Measurements from ENCODE around the gene MACROD2.
"Not testable (repeated sequence)": the region's sequence is repeated elsewhere in the genome, so short reads cannot be mapped to it uniquely, and the experiment has no call there.

Gene MACROD2

DNA sequence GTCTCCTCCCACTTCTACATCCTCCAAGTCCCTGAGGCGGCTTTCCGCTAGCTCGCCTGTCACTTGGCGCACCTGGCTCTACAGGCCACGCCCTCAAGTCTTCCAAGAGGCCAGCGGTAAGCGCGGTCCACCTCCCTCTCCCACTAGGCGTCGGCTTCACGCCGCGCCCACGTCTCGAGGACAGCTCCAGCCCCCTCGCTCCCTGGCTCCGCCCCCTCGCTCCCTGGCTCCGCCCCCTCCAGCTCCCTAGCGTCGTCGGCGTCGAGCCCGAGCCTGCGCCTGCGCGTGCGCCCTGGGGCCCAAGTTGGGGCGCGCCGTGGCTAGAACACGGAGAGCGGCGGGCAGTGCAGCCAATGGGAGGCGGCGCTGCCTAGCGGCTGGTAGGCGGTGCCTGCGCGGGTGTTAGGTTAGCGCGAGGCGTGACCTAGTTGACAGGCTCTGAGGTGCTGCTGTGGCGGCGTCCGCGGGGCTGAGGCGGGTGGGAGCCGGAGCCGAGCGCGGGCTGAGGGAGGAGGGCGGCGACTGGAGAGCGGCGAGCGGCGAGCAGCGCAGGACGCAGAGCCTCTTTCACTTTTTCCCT lies at the start of gene MACROD2:
MACROD2 (plus strand) TSS at position 431 of the 580 bp plus-strand sequence.
- DNase-seq (ENCODE audit: low read depth), result peak; percentile 79

DNA sequence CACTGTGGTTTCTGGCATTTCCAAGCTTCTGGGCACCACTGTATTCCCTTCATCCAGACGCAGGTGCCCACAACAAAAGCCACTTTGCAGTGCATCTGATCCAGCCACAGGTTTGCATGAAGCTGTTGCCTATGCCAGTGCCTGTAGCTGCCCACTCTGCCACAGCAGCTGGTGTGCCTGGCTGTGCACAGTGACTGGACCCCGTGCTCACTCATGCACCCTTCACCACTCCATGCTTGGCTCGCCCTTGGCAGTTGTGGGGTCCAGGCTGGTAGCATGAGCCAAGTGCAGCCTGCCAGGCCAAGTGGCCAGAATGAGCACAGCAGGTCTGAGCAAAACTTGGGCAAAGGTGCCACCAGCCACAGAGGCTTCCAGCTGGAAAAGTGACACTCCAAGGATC lies 47.6 kb upstream of the MACROD2 start:
- DNase-seq (ENCODE audit: low read depth), result no peak

DNA sequence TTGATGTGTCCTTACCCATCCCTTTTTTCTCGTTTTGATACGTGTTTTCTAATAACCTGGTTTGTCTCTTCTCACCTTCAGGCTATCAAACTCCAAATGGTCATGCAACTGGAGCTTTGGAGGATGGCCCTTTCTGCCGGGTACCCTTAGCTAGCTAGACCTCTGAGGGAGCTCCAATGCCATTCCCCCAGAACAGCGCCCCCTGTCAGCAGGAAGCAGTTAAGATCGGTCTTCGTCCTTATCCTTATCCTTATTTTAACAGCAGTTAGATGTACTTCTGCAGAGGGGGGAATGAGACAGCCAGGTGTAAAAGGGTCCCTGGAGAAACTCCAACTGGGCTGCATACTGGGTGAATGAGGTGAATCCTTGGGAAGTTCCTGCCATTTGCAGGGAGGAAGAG lies 42.1 kb upstream of the MACROD2 start:
- no peak for DNase-seq (ENCODE audit: low read depth)

DNA sequence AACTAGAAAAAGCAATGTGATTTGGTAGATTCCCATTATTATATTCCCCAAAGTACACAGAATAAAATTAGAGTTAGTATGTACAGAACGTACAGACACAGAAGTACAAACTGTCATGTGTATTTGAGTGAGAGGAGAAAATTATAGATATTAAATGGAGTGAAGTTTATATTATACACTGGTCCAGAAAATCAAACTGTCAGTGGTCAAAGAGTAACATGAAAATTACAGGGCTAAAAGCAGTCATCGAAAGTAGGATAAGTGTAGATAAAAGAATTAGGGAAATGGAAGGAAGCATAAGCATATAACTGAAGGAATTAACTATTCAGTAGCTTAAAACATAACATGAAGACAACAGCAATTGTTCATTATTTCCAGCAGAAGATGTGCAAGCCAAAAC lies 35.2 kb upstream of the MACROD2 start:
- no peak for DNase-seq (ENCODE audit: low read depth)

DNA sequence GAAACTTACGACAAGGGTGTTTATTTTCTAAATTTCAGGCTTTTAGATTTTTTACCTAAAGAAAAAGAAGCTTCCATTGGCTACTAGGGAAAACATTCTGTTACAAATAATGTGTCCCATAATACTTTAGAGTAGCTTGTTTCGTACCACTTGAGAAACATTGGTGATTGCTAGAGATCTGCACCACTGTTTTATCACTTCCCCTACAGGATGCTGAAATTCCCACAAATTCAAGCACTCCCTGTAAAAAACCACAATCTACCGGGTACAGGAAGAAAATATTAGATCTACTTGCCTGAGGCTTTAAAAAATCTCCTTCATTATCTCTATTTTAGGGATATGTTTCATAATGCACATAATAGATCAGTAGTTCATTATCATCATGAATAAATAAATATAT lies 34.8 kb upstream of the MACROD2 start:
- DNase-seq (ENCODE audit: low read depth), result no peak

DNA sequence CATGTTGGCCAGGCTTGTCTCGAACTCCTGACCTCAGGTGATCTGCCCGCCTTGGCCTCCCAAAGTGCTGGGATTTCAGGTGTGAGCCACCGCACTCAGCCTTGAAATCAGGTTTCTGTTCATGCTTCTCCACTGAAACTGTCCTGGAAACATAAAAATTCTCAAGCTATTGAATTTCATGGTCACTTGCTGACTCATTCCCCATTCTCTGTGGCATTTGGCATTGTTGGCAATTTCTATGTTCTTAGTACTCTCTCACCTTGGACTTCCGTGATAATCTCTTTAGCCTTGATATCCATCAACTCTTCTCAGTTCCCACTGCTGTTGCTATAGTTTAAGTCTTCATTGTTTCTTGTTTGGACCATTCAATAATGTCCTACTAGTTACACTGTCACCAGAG lies 11.1 kb upstream of the MACROD2 start:
- DNase-seq (ENCODE audit: low read depth), result no peak

DNA sequence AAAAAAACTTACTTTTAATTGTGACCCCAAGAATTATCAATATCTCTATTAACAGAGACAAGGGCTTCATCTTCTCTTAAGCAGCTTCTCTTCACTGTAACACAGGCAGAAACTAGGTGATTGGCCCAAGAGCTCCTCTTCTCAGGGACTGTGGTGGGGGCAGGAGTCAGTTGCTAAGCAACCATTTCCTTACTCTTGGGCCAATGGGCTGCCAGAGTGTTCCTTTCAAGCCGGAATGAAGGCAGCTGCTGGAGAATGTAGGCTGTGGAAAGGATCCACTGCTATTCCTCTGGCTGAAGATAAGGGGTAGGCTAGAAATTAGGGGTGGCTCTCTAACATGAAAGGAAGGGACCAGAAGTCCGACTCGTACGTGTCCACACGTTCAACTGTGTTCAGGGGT lies 4.9 kb upstream of the MACROD2 start, which contains the start of gene SEL1L2:
SEL1L2 (minus strand) TSS at position 150 of the 400 bp plus-strand sequence; CDS start at position 70, 80 bp downstream.
- DNase-seq (ENCODE audit: low read depth), result no peak

DNA sequence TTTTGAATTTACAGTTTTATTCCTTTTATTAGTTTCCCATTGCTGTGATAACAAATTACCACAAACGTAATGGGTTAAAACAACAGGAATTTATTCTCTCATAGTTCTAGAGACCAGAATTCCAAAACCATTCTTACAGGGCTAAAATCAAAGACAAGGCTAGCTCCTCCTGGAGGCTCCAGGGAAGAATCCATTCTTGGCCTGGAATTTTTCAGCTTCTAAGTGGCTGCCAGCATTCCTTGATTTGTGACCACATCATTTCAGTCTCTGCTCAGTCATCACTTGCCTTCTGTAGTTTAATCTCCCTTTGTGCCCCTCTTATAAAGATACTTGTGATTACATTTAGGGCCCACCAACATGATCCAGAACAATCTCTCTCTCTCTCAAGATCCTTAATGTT lies 4.0 kb upstream of the MACROD2 start:
- DNase-seq (ENCODE audit: low read depth), result no peak

DNA sequence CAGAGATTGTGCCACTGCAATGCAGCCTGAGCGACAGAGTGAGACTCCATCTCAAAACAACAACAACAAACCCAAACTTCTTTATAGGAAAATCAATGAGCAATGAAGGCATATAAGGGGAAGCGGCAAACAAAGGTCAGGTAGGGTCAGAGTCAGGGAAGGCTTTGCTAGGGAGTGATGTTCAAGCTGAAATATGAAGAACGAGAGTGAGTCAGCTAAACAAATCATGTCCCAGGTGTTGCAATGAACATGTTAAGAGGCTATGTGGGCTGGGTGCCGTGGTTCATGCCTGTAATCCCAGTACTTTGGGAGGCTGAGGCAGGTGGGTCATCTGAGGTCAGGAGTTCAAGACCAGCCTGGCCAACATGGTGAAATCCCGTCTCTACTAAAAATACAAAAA lies 3.4 kb upstream of the MACROD2 start:
- DNase-seq (ENCODE audit: low read depth), result not testable (repeated sequence)

DNA sequence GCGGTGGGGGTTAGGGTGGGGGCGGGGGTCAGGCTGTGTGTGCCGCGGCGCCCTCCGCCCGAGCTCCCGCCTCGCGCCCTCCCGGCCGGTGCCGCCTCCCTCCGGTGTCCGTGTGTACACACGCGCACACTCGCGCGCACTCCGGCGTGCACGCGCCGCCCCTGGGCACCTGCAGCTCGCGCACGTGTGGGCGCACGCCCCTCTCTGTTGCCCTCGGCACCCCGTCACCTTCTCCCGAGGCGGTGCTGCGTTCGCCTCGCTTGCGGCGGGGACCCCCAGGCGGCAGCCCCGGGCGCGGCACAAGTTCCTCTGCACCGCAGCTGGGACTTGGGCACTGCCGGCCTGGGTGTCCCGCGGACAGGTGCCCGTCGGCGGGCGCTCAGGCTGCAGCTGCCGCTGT lies 525 bp downstream of the MACROD2 start:
- DNase-seq (ENCODE audit: low read depth), result no peak

DNA sequence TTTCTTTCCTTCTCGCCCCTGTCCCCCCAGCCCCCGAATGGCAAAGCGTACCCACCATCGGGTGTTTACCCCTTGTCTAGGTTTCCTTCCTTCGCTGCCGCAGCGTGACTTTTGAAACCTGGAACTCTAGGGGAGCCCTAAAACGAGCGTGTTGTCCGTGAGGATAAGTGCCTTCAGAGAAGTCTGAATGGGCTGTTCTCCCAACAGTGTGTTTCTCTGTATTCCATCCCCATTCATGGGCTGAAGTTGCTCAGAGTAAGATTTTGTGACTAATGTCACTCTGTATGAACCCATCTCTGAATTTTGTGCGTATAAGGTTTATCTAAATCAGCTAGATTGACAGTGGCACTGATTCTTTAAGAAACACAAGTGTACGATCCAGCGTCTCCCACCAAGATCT lies 949 bp downstream of the MACROD2 start:
- no peak for DNase-seq (ENCODE audit: low read depth)

DNA sequence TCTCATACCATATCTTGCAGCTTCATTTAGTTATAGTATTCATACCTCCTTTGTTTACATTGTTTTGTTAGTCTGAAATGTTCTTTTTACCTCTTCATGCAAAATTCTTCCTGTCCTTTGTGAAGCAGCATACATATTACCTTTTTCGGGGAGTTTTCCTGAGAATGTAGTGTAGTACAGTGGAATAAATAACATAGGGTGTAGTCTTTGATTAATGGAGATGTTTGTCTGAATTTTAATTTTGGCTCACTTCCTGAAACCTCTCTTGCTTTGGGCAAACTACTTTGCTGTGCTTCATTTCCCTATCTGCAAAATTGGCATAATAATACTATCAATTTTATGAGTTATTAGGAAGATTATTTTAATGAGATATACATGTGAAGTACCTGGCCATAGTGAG lies 5.6 kb downstream of the MACROD2 start:
- DNase-seq (ENCODE audit: low read depth), result no peak

DNA sequence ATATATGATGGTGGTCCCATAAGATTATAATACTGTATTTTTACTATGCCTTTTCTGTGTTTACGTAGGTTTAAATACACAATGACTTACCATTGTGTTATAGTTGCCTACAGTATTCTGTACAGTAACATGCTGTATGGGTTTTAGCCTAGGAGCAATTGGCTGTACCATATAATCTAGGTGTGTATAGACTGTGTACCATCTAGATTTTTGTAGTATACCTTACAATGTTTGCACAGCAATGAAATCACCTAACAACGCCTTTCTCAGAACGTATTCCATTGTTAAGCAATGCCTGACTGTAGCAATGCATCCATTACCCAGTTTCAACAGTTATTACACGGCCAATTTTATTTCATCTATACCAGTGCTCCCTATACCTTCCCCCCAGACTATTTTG lies 10.7 kb downstream of the MACROD2 start:
- no peak for DNase-seq (ENCODE audit: low read depth)

DNA sequence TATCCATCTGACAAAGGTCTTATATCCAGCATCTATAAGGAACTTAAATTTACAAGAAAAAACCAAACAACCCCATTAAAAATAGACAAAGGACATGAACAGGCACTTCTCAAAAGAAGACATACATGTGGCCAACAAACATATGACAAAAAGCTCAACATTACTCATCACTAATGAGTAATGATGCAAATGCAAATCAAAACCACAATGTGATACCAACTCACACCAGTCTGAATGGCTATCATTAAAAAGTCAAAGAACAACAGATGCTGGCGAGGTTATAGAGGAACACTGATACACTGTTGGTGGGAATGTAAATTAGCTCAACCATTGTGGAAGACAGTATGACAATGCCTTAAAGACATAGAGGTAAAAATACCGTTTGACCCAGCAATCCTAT lies 13.9 kb downstream of the MACROD2 start:
- DNase-seq (ENCODE audit: low read depth), result no peak

DNA sequence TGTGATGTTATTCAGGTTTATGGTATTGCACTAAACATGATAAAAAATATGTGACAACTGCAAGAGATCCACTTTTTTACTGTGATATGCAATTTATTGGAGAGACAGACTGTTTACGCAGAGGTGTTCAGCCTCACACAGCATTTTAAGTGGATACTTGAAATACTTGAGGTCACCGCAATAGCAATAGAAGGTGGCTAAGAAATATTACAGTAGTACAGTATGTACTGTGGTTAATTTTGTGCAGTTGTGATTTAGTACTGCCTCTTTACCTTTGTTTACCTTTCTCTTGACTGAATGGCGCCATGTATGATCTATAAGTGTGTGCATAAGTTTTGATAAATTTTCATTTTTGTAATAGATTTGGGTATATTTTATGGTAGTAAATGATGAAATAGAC lies 17.4 kb downstream of the MACROD2 start:
- no peak for DNase-seq (ENCODE audit: low read depth)

DNA sequence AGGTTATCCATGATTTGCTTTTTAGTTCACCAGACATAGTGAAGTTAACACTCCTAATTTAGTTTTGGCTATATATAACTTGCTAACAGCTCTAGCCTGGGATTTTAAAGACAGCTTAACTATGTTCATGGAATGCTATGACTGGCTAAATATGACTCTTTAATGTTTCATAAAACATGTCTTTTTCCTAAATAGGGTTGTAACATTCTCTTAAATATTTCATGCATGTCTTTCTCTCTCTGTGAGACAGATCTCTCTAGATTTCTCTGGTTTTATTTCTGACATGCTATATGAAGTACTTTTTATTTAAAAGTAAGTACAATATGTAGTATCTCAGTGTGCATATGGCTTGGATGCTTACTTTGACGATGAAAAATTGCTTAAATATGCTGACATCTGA lies 35.7 kb downstream of the MACROD2 start:
- no peak for DNase-seq (ENCODE audit: low read depth)

DNA sequence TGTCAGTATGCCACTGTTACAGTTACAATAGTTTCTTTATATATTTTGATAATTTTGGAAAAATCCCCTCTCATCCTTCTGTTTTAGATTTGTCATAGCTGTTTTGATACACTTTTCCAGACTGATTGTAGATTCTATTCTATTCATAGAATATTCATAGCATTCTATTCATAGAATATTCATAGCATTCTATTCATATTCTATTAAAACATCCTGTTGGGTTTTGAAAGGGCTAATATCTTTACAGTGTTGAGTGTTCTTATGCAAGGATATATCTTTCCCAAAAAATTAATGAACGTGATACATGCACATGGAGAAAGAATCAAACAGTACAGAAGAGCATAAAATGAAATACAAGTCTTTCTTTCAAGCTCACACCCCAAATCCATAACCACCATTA lies 38.0 kb downstream of the MACROD2 start:
- DNase-seq (ENCODE audit: low read depth), result no peak

DNA sequence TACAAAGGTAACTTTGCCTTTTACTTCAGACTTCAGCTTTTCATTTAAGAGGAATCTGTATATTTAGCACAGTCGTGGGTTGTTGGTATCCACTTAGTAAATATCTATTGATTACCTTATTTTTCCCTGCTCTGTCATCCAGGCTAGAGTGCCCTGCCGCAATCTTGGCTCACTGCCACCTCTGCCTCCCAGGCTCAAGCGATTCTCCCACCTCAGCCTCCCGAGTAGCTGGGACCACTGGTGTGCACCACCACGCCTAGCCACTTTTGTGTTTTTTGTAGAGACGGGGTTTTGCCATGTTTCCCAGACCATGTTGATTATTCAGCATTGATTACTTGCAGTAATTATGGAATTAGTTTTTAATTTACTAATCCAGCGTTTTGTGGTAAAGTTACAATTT lies 41.3 kb downstream of the MACROD2 start:
- DNase-seq (ENCODE audit: low read depth), result no peak

DNA sequence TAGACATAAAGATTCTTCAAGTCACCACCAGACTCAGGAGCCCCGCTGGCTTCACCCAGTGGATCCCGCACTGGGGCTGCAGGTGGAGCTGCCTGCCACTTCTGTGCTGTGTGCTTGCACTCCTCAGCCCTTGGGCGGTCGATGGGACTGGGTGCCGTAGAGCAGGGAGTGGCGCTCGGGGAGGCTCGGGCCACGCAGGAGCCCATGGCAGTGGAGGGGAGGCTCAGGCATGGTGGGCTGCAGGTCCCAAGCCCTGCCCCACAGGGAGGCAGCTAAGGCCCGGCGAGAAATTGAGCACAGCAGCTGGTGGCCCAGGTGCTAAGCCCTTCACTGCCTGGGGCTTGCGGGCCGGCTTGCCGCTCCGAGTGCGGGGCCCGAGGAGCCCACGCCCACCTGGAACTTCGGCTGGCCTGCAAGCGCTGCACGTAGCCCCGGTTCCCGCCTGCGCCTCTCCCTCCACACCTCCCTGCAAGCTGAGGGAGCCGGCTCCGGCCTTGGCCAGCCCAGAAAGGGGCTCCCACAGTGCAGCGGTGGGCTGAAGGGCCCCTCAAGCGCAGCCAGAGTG lies 49.5 kb downstream of the MACROD2 start:
- not testable (repeated sequence) for DNase-seq (ENCODE audit: low read depth)

DNA sequence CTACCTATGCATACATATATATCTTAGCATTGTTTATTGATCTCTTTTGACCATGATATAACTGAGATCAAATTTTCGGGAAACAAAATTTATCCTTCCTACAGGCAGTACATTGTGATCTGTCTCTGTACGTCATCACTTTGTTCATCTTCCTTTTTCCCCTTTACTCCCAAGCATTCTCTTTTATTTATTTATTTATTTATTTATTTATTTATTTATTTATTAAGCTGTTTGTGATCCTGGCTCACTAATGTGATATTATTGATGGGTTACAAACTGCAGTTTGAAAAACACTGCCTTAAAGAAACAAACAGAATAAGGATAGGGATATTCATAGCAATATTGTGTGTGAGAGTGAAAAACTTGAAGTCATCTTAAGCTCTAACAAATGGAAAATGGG lies 51.2 kb downstream of the MACROD2 start:
- DNase-seq (ENCODE audit: low read depth), result no peak

DNA sequence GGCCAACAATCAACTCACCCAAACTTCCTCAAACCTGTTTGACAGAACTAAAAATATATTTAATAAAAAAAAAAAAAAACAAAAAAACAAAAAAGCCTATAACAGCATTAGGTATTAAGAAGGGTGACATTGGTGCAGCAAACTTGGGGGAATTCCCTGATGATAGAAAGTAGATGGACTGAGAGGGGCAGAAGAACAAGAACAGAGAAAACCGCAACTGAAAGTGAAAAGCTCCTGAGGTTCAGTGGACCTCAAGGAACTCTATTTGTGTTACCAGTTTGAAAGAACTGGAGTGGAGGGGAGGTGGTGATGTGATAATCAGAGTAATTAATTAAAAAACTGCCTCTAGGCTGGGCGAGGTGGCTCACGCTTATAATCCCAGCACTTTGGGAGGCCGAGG lies 53.8 kb downstream of the MACROD2 start:
- DNase-seq (ENCODE audit: low read depth), result no peak

DNA sequence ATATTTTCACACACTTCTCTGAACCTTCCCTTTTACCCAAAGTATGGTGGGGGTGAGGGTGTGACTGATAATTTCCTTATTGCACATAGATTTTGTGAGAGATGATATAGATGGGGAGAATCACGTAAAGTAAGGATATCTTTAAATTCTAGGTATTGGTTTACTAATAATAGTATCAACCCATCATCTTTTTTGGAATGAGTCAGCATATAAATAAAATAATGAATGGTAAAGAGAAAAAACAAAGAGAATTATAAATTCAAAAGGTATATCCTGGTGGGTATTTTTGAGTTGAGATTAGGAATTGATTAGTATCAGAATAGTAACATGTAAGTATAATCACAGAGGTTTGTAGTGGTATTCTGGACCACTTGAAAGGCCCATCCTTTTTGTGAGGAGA lies 56.1 kb downstream of the MACROD2 start:
- no peak for DNase-seq (ENCODE audit: low read depth)

DNA sequence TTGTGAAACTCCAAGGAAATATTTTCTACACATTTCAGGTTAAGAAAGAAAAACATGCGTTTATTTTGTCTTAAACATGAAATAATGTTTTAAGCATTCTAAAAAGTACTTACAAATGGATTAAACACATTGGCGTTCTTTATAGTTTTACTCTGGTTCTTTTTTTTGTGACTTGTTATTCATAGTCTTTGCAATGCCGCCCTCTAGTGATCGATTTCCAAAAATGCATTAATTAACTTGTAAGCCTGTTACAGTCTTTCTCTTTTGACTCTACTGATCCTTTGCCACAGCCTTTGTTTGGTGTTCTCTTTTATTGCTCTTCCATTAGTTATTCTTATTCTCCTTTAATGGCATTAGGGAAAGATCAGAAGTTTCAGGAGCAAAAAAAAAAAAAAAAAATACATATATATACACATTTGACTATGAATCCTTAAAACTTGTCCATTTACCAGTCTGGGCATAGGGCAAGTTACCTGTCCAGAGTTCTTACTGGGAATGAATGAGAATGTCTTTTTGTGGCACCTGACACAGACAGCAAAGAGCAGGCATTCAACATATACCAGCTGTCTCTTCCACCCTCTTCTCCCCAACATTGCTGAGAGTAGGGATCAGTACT lies 59.9 kb downstream of the MACROD2 start:
- DNase-seq (ENCODE audit: low read depth), result peak; percentile 28

DNA sequence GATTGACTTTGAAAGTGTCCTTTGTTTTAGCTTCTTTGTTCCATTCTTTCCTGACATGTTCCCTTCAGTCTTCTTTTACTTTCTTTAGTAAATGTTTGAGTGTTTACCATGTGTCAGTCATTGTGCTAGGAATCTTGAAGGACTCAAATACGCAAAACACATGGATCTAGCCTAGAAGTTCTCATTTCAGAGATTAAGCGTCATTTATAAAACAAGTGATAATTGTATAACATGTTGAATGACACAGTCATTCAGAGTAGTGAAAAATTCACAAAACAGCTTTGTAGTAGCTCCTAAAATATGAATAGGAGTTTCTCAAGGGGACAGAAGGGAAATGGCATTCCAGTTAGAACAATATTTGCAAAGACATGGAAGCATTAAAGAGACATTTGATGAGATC lies 66.9 kb downstream of the MACROD2 start:
- no peak for DNase-seq (ENCODE audit: low read depth)

All from GM04504 (cell line).